Cerebellar nuclear complex (tissue), 1 donor: ENCODE data around the gene CD53.
"Not testable (repeated sequence)": the region's sequence is repeated elsewhere in the genome, so short reads cannot be mapped to it uniquely, and the experiment has no call there.

Experiments used
- DNase-seq, 2 experiments: peaks; one replicate each; lab custom pipeline; 2025; lab: John Stamatoyannopoulos, UW

CD53 gene

DNA sequence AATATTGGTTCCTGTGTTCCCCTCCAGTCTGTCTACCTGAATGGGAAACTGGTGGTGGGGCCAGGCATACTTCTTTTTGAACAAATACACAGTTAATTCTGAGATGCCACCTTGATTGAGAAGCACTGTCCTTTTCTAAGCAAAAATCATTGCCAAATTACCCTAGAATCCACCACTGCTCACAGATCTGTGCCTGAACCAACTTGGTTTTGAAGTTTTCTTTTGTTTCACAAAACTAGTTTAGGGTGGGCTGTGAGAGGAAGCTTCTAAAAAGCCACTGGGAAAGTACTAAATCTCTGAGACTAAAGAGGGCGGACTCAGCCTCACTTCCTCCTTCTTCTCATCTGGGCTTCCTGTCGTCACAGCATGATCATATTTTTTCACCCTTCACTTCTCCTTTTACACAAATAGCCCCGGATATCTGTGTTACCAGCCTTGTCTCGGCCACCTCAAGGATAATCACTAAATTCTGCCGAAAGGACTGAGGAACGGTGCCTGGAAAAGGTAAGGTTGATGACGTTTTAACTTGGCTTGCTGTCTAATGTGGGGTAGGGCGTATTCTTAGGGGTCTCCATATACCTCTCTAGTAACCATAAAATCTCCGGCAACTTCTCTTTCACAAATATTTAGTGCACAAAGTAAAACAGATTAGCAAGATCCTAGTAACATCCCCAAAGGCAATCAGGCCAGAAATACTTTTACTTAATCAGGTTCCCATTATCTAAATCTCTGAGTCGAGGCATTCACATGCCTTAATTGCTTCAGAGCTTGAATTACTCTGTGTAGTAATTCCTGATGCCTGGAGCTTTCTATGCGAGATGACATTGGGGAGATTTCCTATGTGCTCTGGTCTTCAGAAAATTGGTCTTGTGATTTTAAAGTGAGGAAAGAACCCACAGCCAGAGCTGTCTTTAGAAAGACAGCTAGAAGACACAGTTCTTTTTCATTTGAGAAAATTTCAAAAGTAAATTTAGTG, at the start of gene CD53:
TSS of gene CD53 (plus strand) at position 404 of the 976 bp plus-strand sequence. CDS start 18,261 bp downstream, outside the sequence.
- DNase-seq, result no peak

- DNase-seq, result no peak
Observed at GRCh38 chr1:110824192-110824591, 48.8 kb upstream of the CD53 start.

DNA sequence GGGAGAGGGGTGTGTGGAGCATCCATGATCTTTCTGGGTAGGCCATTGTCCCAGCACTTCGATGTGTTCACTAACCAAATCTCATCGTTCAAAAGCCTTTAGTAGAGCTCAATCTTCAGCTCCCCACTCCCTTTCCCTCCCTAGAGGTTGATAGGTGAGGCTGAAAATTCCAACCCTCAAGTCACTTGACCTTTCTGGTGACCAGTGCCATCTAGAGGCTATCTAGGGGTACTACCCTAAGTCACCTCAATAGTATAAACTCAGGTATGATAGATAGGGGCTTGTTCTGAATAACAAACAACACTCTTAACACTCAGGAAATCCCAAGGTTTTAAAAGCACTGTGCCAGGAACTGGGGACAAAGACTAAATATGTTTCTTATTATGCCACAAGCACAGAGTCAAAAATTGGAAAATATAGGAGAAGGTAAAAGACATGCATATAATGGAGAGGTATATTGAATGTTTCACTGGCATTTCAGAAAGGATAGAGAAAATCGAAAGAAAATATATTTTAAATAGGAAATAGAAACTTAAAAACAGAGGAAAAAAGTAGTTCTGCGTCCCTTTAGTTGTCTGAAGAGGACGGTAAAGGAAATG, 42.9 kb upstream of the CD53 start:
- no peak for DNase-seq

- not testable (repeated sequence) for DNase-seq
Observed at GRCh38 chr1:110833779-110834178, 39.2 kb upstream of the CD53 start.

DNA sequence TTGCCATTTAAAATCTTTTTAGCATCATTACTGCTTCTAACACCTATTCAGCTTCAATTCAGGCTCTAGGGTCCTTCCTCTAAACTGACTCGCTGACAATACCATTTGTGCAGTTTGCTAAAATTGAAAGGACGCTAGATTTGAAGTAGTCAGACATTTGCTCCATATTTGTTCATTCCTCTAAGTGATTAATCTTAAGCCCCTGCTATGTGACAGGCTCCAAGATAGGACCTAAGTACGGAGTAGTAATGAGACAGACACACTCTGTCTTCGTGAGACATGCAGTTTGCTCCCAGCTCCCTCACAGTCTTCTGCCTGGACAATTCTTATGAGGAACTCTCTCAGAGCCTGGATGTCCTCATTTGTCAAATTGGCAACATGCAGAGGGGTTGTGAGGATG, 26.1 kb upstream of the CD53 start:
- no peak for DNase-seq

- no peak for DNase-seq
Observed at GRCh38 chr1:110850145-110850544, 22.8 kb upstream of the CD53 start.

DNA sequence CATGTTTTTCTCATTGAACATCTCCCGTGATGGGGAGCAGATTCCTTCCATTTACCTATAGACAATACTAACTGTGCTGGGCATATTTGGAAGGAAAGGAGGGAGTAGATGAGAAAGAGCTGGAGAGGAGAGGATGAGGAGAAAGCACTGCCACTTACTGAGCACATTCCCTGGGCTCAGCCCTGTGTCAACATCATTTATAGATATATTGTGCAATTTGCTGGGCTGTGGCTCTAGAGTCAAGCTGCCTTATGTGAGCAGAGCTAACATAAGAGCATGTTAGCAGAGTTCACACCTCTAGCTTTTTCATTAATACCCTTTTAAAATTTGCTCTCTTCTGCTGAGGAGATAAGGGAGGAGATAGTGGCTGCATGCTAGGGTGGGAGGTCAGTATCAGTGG, 22.3 kb upstream of the CD53 start:
- DNase-seq, result no peak

GRCh38 chr1:110853135-110853534, 19.8 kb upstream of the CD53 start:
- no peak for DNase-seq

DNA sequence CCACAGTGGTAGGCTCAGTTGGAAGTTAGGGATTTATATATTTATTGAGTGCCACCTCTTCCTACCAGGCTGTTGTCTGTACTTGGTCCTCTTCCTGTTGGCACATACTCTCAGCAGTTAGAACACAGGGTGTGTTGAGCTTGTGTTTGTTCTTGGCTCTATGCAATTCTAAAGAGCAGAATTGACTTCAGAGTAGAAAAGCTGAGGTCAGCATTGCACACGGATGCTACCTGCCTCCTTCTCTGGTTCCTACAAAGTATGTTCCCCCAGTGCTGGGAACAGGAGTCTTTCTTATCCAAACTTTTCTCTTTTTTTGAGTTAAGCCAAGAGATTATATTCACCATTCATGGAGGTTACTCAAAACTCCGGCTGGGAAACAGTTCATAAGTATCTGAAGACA, 16.5 kb upstream of the CD53 start:
- no peak for DNase-seq

DNA sequence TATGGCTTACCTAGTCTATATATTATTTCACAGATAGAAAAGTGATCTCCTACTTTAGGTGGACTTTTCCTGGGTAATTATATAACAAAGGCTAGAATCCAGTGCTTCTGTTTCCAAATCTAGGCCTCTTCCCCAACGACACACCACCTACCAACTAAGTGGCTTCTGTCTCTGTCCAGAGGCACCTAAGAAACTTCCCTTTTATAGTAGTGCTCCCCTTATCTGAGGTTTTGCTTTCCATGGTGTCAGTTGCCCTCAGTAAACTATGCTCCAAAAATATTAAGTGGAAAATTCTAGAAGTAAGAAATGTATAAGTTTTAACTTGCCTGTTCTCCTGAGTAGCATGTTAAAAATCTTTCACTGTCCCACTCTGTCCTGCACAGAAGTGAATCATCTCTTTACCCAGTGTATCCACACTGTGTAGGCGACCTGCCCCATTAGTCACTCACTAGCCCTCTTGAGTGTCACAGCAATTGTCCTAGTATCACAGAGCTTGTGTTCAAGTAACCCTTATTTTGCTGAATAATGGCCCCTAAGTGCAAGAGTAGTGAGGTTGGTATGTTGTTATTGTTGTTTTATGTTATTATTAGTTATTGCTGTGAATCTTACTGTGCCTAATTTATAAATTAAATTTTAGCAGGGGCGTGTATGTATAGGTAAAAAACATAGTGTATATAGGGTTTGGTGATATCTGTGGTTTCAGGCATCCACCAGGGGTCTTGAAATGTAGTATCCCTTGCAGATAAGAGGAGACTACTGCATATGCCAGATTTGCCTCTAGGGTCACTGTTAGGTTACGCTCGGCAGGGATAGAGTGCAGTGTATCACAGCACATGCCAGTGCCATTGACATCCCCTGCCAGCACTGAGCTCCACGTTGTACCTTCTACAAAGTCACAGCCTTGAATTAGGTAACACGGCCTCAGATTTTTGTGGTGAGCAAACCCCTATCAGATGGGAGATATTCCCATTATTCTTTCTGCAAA, 14.7 kb upstream of the CD53 start:
- DNase-seq, result no peak

DNA sequence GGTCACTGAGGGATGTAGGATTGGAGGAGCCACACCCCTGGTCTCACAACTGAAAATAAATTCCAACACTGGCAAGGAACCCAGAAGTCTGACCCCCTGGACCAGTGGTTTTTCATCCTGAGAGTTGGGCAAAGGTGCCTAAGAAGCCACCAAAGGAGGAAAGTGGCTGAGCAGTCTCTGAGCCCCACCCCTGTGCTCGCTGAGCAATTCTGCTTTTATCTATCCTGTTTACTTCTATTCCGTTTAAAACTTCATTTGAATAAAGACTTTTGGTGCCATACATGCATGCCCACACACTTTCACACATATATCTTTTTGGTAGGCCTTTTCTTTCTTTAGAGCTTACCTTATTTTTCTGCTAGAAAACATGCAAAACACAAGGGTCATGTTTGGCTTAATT, 13.9 kb upstream of the CD53 start:
- no peak for DNase-seq

GRCh38 chr1:110860174-110860573, 12.8 kb upstream of the CD53 start:
- DNase-seq, result no peak

GRCh38 chr1:110860620-110861019, 12.3 kb upstream of the CD53 start:
- DNase-seq, result not testable (repeated sequence)

- DNase-seq, result not testable (repeated sequence)
Observed at GRCh38 chr1:110861942-110862341, 11.0 kb upstream of the CD53 start.

DNA sequence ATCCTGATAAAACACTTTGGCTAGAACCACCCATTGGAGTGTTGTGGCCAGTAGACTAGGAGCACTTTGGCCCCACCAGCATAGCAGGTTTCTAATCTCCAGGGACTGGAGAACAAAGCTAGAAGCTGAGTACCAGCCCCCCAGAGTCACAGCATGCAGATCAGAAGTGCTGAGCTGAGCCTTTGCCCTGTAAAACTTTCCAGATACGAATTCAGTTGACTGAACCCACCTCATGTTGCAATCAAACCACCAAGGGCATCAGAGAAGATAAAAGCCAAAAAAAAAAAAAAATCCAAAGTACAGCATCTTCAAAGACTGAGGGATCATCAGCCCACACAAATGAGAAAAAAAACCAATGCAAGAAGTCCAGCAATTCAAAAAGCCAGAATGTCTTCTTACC, 8.7 kb upstream of the CD53 start:
- no peak for DNase-seq

- no peak for DNase-seq
Observed at GRCh38 chr1:110870721-110871388, 2.1 kb upstream of the CD53 start.

DNA sequence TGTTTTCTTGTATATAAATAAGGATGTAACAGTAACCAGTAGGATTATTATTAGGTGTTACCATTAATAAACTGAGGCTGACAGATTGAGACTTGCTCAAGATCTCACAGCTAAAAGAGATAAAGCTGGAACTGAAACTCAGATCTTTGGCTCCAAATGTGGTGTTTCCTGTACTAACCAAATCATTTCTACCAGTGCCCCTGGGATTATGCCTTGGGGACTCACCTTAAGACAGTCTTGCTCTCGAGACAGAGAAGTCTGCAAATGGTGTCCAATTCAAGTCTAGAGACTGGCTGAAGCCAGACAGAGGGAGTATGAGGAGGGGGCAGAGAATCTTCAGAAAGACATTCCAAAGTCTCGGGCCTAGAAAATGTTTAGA, 593 bp upstream of the CD53 start:
- no peak for DNase-seq

- DNase-seq, result no peak
Observed at GRCh38 chr1:110873856-110874255, 908 bp downstream of the CD53 start.

DNA sequence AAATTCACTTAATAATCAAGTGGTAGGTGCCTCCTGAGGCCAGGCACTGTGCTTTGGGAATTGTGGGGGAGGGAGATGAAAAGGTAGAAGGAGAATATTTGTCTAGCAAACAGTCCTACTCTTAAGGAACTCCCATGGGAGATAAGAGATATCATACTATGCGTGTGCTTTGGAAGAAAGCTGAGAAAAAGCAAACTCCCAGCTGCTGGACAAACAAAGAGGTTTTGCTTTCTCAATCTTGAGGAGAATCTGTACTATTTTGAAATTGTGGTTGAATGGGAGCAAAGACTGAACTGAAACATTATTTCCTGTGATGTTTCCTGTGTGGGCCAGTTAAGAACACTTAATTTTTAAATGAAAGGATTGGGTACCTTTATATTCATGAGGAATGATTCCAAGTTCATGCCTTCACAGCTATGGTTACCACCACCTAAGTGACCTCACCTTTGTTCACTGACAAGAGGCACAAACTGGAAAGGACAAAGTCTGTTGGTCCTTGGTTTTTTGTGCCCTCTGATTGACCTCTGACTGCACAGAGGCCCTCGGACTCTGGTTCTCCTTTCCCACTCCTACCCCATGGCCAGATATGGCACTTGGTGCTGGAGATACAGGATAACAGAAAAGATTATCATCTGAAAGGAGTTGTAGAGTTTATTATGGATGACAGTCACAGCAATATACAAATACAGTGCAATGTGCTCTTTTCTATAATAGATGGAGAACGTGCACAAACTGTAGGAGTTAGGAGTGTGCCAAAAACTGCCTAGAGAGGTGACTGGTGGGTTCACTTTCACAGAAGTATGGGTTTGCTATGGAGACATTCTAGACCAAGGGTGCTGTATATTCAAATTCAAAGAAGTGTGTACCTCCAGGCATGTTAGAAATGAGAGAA, 1.6 kb downstream of the CD53 start:
- DNase-seq, result no peak

GRCh38 chr1:110875216-110875731, 2.3 kb downstream of the CD53 start:
- no peak for DNase-seq
